PFSK-1 (cell line): ENCODE data around the gene COLEC11.

Experiments
- POLR2AphosphoS5 ChIP-seq: IDR thresholded peaks from 2 replicates; pipeline ENCODE4 v1.6.1; 2012; ENCODE audit warnings: low read depth, mild to moderate bottlenecking, control low read depth, low read length, moderate library complexity
- SIN3A ChIP-seq: IDR thresholded peaks from 2 replicates; pipeline ENCODE4 v1.6.1; 2012; ENCODE audit warnings: mild to moderate bottlenecking, low read length, moderate library complexity, borderline replicate concordance; ENCODE audit not compliant: insufficient read depth
- TAF1 ChIP-seq: IDR thresholded peaks from 2 replicates; pipeline ENCODE4 v1.6.1; 2012; ENCODE audit warnings: low read length, control low read depth, borderline replicate concordance; ENCODE audit not compliant: insufficient read depth
- TF ChIP-seq, protein P1 (sequence below), 2 experiments: IDR thresholded peaks; 2 replicates each; pipeline versions ENCODE4 v1.6.1 to v1.8.0; 2011 to 2012; ENCODE audit warnings: low read depth in 2 of 2, low read length in 2 of 2, control low read depth in 1 of 2, inconsistent platforms in 1 of 2, mild to moderate bottlenecking in 1 of 2, moderate library complexity in 1 of 2; ENCODE audit not compliant: insufficient read depth in 1 of 2

DNA sequence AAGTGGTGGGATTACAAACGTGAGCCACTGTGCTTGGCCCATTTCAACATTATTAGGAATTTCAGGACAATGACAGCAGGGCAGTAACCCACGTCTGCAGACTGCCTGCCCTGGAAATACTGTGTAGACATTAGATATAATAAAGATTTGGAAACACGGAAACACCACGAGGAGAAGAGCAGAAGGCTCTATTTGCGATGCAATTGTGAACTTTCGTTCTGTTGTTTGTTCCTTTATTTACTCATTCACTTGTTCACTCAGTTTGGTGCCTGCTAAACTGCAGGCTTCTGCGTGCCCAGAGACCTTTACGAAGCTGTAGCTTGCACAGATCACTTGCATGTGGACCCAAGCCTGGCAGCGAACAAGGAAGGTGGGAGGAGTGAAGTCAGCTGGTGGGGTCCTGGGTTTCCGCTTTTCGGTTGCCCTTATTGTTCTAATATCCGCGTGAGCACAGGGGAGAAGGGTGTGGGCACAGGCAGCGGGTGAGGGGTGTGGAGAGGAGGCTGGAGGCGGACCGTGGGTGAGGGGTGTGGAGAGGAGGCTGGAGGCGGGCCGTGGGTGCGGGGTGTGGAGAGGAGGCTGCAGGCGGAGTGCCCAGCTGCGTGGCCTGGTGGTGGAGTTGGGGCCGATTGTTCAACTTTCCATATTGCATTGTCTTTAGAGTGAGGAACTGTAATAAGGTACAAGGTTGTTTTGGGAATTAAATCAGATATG, 3.4 kb downstream of the COLEC11 start:
- TF ChIP-seq POLR2AphosphoS5, result no peak
- TF ChIP-seq, protein P1, sequence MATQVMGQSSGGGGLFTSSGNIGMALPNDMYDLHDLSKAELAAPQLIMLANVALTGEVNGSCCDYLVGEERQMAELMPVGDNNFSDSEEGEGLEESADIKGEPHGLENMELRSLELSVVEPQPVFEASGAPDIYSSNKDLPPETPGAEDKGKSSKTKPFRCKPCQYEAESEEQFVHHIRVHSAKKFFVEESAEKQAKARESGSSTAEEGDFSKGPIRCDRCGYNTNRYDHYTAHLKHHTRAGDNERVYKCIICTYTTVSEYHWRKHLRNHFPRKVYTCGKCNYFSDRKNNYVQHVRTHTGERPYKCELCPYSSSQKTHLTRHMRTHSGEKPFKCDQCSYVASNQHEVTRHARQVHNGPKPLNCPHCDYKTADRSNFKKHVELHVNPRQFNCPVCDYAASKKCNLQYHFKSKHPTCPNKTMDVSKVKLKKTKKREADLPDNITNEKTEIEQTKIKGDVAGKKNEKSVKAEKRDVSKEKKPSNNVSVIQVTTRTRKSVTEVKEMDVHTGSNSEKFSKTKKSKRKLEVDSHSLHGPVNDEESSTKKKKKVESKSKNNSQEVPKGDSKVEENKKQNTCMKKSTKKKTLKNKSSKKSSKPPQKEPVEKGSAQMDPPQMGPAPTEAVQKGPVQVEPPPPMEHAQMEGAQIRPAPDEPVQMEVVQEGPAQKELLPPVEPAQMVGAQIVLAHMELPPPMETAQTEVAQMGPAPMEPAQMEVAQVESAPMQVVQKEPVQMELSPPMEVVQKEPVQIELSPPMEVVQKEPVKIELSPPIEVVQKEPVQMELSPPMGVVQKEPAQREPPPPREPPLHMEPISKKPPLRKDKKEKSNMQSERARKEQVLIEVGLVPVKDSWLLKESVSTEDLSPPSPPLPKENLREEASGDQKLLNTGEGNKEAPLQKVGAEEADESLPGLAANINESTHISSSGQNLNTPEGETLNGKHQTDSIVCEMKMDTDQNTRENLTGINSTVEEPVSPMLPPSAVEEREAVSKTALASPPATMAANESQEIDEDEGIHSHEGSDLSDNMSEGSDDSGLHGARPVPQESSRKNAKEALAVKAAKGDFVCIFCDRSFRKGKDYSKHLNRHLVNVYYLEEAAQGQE (IDR thresholded peaks at IDR 0.05; ENCODE audit: insufficient read depth in 1 of 2, low read depth in 2 of 2, low read length in 2 of 2), result no peak
- TF ChIP-seq TAF1, result no peak
- no peak for TF ChIP-seq SIN3A
